DND-41 (cell line): Measurements from ENCODE around the gene GALNT7.

Experiments
- EZH2 ChIP-seq: IDR thresholded peaks from 3 replicates; pipeline ENCODE4 v1.6.1; 2012; ENCODE audit warnings: borderline replicate concordance, low read depth, mild to moderate bottlenecking, moderate library complexity, low read length, inconsistent platforms; ENCODE audit not compliant: severe bottlenecking
- TF ChIP-seq, protein P1 (sequence below): IDR thresholded peaks from 2 replicates; pipeline ENCODE4 v1.5.1; 2012; ENCODE audit warnings: borderline replicate concordance, low read length, moderate library complexity, mild to moderate bottlenecking; ENCODE audit not compliant: poor library complexity, severe bottlenecking; ENCODE audit errors: extremely low read depth

GRCh38 chr4:173264684-173265185 lies 96.1 kb downstream of the GALNT7 start:
- TF ChIP-seq, protein P1, sequence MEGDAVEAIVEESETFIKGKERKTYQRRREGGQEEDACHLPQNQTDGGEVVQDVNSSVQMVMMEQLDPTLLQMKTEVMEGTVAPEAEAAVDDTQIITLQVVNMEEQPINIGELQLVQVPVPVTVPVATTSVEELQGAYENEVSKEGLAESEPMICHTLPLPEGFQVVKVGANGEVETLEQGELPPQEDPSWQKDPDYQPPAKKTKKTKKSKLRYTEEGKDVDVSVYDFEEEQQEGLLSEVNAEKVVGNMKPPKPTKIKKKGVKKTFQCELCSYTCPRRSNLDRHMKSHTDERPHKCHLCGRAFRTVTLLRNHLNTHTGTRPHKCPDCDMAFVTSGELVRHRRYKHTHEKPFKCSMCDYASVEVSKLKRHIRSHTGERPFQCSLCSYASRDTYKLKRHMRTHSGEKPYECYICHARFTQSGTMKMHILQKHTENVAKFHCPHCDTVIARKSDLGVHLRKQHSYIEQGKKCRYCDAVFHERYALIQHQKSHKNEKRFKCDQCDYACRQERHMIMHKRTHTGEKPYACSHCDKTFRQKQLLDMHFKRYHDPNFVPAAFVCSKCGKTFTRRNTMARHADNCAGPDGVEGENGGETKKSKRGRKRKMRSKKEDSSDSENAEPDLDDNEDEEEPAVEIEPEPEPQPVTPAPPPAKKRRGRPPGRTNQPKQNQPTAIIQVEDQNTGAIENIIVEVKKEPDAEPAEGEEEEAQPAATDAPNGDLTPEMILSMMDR, result no peak
- TF ChIP-seq EZH2, result no peak
